ENCODE measurements around the gene TGFA.

DNA sequence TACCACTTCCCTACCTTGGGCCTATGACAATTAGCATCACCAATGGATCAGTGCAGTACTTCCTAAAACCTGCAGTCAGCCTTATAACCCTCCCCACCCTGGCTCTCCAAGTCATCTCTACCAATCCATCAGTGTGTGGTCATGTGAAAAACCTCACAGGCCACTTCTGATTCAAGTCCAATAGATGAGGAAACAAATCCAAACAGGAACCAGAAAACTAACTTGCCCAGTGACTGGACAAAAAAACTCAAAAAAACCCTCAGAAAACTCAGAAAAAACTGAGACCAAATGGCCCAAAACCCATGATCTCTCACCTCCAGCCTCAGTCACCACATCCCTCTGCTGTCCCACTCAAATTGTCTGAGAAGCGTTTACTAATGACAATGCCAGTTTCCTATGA lies 43.3 kb downstream of the TGFA start:
- TF ChIP-seq CTCF (IDR thresholded peaks at IDR 0.05) (no peak), POLR2A (IDR thresholded peaks at IDR 0.05; ENCODE audit: low read depth) (no peak), POLR2AphosphoS5 (IDR thresholded peaks at IDR 0.05) (no peak)

Measured in esophagus muscularis mucosa (tissue), 3 donors.